ENCODE results near the gene ARL14EPL.
"Not testable (repeated sequence)": the region's sequence is repeated elsewhere in the genome, so short reads cannot be mapped to it uniquely, and the experiment has no call there.

ARL14EPL gene

GRCh38 chr5:116058346-116058936 lies 26.2 kb downstream of the ARL14EPL start:
- DNase-seq: no peak

DNA sequence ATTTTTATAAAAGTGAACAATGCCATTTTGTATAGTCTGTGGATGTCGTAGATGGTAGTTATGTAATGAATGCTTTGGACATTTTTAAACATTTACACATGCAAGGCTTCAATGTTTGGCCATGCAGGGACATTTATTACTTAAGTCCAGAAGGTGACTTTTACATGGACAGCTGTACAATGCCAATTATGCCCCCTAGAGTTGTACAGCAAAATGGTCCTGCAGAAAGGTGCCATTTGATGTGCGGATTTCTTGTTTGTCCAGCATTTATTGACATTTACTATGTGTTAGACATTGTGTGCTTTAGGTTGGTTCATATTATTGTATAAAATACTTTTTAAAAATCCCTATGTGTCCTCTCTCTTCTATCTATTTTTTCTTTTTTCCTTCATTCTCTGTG lies 30.1 kb downstream of the ARL14EPL start:
- DNase-seq: no peak

DNA sequence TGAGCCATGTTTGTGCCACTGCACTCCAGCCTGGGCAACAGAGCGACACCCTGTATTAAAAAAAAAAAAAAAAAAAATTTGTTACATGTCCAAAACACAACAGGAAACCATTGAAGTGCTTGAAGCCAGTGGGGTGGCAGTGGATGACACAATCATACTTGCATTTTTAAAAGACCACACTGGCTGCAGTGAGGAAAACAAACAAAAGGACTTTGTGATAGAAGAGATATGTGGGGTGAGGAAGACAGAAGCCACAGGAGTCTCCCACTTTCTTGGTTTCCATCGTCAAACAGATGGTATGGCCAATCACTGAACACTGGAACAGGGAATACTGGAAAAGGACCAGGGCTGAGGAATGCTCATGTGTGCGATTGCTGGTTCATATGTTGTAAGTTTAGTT lies 31.7 kb downstream of the ARL14EPL start:
- no peak for DNase-seq

GRCh38 chr5:116068028-116068632 lies 35.9 kb downstream of the ARL14EPL start:
- no peak for DNase-seq

DNA sequence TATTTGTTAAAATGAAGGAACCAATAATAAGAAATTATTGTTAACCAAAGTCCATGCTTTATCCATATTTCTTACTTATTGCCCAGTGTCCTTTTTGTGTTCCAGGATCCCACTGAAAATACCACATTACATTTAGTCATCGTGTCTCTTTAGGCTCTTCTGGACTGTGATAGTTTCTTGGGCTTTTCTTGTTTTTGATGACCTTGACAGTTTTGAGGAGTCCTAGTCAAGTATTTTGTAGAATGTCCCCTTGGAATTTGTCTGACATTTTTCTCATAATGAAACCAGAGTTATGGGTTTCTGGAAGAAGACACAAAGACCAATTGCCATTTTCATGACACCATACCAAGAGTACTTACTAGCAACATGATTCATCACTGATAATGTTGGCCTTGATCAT lies 38.9 kb downstream of the ARL14EPL start:
- no peak for DNase-seq

DNA sequence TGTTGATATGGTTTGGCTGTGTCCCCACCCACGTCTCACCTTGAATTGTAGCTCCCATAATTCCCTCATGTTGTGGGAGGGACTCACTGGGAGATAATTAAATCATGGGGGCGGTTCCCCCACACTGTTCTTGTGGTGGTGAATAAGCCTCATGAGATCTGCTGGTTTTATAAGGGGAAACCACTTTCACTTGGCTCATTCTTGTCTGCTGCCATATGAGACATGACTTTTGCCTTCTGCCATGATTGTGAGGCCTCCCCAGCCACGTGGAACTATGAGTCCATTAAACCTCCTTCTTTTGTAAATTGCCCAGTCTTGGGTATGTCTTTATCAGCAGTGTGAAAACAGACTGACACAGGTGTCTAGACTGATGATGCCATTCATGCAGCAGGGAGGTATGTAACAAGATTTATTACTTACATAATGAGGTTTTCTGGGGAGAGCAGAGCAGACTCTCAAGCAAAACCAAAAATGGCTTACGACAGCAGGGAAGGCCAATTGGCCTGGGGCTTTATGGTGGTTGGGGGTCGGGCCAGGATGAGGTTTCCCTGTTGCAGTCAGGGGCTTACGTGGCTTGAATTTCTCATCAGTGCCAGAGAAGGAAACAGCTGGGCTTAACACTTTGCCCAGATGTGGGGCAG lies 43.0 kb downstream of the ARL14EPL start:
- DNase-seq: no peak

DNA sequence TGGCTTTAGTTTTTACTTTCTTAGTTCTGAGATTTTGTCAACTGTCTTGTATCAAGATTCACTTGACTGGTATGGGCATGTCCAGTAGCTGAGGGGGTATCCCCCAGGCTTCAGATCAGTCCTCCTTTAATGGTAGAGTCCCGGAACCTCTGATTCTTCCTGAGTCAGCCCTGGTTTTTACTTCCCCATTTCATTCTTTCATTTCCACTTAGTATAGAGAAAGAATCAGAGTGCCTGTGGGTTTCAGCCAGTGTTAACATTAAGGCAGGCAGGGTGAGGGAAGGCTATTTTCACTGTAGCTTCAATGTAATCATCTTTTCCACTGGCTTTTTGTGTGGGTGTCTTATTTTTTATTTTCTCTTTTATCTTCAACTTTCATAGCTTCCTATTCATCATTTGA lies 44.2 kb downstream of the ARL14EPL start:
- no peak for DNase-seq

DNA sequence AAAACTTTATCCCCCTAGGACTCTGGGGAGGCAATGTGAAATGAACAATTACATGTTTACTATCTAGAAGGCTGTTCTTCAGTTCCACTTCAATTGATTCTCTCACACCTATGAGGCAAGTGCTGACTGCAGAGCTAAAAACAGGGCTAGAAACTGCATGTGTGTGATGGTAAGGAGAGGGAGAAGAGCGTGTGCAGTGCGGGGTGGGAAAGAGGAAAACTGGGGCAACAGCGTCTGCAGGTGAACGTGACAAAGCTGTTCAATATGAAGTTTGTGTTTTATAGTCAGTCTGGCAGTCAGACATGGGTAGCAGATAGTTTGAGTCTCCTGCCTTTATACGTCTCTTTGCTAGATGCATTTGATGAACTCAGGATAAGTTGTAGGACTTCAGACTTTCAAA lies 45.9 kb downstream of the ARL14EPL start:
- DNase-seq: no peak

DNA sequence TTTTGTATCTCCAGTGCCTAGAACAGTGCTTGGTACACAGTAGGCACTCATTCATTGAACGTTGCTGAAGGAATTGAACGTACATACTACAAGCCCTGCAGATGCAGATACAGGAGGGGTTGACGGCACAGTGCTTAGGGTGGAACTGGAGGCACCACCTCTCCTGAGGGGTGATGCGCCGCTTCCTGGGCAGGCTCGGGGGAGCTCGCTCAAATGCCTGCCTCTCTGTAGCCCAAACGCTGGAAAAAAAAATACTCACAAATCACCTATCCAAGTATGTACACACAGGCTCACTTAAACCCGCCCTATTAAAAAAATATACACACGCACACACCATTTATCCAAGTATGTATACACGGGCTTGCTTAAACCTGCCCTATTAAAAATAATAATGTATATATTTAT lies 52.0 kb downstream of the ARL14EPL start:
- DNase-seq: peak; percentile 7

DNA sequence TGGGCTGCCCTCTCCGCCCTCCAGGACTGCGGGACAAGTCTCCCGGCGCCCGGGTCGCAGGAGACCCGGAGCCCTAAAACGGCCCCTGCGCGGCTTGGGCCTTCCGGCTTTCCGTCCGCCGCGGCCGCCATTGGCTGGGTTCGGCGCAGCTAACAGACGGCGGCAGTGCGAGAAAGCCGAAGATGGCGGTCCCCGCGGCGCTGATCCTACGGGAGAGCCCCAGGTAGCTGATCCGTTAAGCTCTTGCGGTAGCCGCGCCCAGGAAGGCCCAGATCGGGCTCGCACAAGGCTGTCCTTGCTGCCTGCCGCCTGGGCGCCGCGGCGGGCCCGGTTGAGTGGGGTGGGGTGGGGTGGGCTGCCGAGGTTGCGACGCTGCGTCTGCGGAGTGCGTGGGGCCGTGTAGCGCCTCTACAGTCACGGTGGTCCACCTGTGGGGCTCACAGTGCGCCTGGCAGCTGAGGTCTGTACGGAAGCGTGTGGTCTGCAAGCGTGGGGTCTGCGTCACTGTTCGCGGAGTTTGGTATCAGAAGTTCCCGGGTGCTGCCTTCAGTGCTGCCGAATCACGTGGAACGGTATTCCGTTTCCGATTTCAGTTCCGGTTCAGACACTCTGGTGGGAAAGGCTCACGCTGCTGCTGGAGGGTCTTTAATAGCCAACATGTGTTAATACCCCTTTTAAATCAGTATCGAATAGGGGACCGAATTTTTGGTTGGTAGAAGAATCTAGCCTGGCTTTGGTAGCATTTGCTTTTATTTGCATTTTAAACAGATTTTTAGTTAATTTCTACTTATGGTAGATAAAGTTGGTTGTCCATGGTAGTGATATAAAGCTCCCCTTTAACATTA lies 52.8 kb downstream of the ARL14EPL start, which contains the start of gene COMMD10:
COMMD10 (plus strand) TSS at position 155 of the 845 bp plus-strand sequence.
- peak; percentile 49 for DNase-seq

DNA sequence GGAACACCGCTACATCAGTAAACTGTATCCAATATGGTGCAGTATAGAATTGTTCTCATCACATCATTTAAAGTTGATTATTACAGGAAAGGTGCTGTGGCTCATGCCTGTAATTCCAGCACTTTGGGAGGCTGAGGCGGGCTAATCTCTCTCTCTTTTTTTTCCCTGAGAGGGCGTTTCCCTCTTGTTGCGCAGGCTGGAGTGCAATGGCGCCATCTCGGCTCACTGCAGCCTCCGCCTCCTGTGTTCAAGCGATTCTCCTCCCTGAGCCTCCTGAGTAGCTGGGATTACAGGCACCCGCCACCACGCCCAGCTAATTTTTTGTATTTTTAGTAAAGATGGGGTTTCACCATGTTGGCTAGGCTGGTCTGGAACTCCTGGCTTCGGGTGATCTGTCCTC lies 54.0 kb downstream of the ARL14EPL start:
- not testable (repeated sequence) for DNase-seq

- DNase-seq: no peak
These were observed 55.8 kb downstream of the ARL14EPL start for GRCh38 chr5:116088062-116088461.

GRCh38 chr5:116090302-116090701 lies 58.0 kb downstream of the ARL14EPL start:
- DNase-seq: no peak

DNA sequence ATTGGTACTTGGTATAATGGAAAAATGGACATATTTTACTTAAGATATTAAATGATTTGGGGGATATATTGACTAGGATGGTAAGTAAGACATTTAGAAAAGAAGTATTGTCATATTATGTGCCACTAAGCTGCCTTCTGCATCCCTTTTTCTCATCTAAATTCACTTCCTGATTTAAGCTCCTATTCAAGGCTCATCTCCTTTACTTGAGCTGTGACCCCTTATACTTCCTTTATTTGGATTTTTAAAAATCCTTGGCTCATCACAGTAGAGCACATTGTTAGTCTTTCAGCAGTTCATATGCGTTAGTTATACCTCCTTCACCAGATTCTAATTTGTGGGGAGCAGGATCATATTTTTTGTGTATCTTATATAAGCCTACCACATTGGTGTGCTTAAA lies 59.1 kb downstream of the ARL14EPL start:
- DNase-seq: no peak

GRCh38 chr5:116097301-116097700 lies 65.0 kb downstream of the ARL14EPL start:
- no peak for DNase-seq

DNA sequence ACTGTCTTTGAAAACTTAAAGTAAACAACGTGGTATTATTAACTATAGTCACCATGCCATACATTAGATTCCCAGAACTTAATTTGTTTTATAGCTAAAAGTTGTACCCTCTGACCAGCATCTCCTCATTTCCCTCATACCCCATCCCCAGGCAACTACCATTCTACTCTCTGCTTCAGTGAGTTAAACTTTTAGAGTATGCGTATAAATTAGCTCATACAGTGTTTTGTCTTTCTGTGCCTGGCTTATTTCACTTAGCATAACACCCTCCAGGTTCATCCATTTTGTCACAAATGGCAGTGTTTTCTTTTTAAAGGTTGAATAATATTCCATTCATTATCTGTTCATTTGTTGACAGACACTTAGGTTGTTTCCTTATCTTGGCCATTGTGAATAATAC lies 66.7 kb downstream of the ARL14EPL start:
- no peak for DNase-seq

GRCh38 chr5:116104941-116105340 lies 72.7 kb downstream of the ARL14EPL start:
- not testable (repeated sequence) for DNase-seq

All from NCI-H2171 (cell line).